DMS114 treated with DMSO at 0.1 percent for 48 hours (cell line): ENCODE measurements around the gene STAC3.

ENCODE experiments used
- DNase-seq: peaks from one replicate; lab custom pipeline; 2025; ENCODE audit not compliant: unreplicated experiment; lab: John Stamatoyannopoulos, UW

Gene STAC3

DNA sequence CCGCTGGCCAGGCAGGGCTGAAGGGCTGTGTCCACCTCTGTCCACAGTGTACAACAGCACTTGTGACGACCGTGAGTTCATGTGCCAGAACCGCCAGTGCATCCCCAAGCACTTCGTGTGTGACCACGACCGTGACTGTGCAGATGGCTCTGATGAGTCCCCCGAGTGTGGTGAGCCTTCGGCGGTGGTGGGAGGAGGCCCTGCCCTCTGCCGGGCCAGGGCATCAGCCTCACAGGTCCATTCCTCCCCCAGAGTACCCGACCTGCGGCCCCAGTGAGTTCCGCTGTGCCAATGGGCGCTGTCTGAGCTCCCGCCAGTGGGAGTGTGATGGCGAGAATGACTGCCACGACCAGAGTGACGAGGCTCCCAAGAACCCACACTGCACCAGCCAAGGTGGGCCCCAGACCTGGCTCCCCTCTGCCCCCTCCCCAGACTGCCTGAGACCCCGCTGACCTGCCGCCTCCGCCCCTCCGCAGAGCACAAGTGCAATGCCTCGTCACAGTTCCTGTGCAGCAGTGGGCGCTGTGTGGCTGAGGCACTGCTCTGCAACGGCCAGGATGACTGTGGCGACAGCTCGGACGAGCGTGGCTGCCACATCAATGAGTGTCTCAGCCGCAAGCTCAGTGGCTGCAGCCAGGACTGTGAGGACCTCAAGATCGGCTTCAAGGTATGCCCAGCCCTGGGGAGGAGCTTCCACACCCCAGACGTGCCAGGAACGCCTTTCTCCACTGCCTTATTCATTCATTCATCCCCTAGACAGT lies 55.2 kb downstream of the STAC3 start:
- no peak for DNase-seq

GRCh38 chr12:57195186-57195585 lies 55.8 kb downstream of the STAC3 start:
- DNase-seq = no peak

- no peak for DNase-seq
Observed at GRCh38 chr12:57194253-57194652, 56.7 kb downstream of the STAC3 start.

DNA sequence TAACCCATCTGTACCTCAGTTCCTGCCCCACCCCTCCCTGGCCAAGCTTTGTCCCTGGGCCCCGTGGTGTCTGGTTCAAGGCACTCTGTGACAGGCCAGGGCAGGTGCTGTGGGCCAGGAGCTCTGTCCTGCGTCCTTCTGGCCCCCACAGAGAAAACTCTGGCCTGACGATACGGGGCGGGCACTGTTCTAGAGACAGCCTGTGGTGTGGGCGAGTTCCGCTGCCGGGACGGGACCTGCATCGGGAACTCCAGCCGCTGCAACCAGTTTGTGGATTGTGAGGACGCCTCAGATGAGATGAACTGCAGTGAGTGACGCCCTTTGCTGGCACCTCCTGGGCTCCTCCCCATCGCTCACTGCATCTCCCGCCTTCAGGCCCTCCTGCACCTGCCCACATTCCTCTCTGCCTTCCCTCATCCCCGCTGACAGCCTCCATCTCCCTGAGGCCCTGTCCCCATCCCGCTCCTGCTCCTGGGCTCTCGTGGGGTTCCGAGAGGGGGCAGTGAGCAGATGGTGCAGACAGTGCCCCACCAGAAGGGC lies 57.2 kb downstream of the STAC3 start:
- no peak for DNase-seq
